Suprapubic skin (tissue), 4 donors: ENCODE measurements around the gene SP2.

ENCODE experiments used
- EP300 ChIP-seq: sonication (generic); formaldehyde crosslinking; IDR thresholded peaks from one replicate; pipeline ENCODE4 v1.6.1; 2017; ENCODE audit warnings: antibody characterized with exemption
- POLR2AphosphoS5 ChIP-seq, 3 donors: sonication (generic); formaldehyde crosslinking; IDR thresholded peaks; one replicate each; pipeline ENCODE4 v1.6.1; 2017; ENCODE audit warnings: antibody characterized with exemption in 3 of 3
- TF ChIP-seq, protein P1 (sequence below), 2 donors: fragments of 200-600 bp in 1 of 2; fragments of 450-650 bp in 1 of 2; sonication (generic) in 1 of 2; IDR thresholded peaks; one replicate each; pipeline ENCODE4 v1.5.1; 2016 to 2019; ENCODE audit warnings: antibody characterized with exemption in 2 of 2, mild to moderate bottlenecking in 1 of 2, moderate library complexity in 1 of 2

GRCh38 chr17:47891545-47892088, 4.4 kb upstream of the SP2 start:
- TF ChIP-seq, protein P1, sequence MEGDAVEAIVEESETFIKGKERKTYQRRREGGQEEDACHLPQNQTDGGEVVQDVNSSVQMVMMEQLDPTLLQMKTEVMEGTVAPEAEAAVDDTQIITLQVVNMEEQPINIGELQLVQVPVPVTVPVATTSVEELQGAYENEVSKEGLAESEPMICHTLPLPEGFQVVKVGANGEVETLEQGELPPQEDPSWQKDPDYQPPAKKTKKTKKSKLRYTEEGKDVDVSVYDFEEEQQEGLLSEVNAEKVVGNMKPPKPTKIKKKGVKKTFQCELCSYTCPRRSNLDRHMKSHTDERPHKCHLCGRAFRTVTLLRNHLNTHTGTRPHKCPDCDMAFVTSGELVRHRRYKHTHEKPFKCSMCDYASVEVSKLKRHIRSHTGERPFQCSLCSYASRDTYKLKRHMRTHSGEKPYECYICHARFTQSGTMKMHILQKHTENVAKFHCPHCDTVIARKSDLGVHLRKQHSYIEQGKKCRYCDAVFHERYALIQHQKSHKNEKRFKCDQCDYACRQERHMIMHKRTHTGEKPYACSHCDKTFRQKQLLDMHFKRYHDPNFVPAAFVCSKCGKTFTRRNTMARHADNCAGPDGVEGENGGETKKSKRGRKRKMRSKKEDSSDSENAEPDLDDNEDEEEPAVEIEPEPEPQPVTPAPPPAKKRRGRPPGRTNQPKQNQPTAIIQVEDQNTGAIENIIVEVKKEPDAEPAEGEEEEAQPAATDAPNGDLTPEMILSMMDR (IDR thresholded peaks at IDR 0.05), result no peak
- no peak for TF ChIP-seq POLR2AphosphoS5 (IDR thresholded peaks at IDR 0.05)
- TF ChIP-seq EP300, result no peak
